Liver (tissue), 3 donors: ENCODE measurements around the gene MDM2.

Experiments used
- CTCF ChIP-seq: fragments of 150-350 bp; IDR thresholded peaks from 2 replicates; pipeline ENCODE4 v1.5.1; 2017; ENCODE audit warnings: improper control_type of control experiment, low read depth, low read length; ENCODE audit not compliant: missing input control
- EGR1 ChIP-seq, 2 donors: IDR thresholded peaks; 2 replicates each; pipeline ENCODE4 v1.6.1; 2016 to 2018; ENCODE audit warnings: antibody characterized with exemption in 2 of 2, low read depth in 2 of 2
- JUND ChIP-seq, 2 donors: IDR thresholded peaks; 2 replicates each; pipeline ENCODE4 v1.6.1; 2016; ENCODE audit warnings: antibody characterized with exemption in 2 of 2
- MAX ChIP-seq: IDR thresholded peaks from 2 replicates; pipeline ENCODE4 v1.6.1; 2016; ENCODE audit warnings: antibody characterized with exemption
- RAD21 ChIP-seq, 2 donors: IDR thresholded peaks; 2 replicates each; pipeline ENCODE4 v1.6.1; 2016; ENCODE audit warnings: antibody characterized with exemption in 2 of 2, mild to moderate bottlenecking in 2 of 2
- REST ChIP-seq: IDR thresholded peaks from 2 replicates; pipeline ENCODE4 v1.6.1; 2016; ENCODE audit warnings: antibody characterized with exemption, mild to moderate bottlenecking
- RXRA ChIP-seq, 2 donors: IDR thresholded peaks; 2 replicates each; pipeline ENCODE4 v1.6.1; 2017 to 2018; ENCODE audit warnings: antibody characterized with exemption in 2 of 2, mild to moderate bottlenecking in 1 of 2
- SP1 ChIP-seq: IDR thresholded peaks from 2 replicates; pipeline ENCODE4 v1.6.1; 2018; ENCODE audit warnings: antibody characterized with exemption, mild to moderate bottlenecking
- TAF1 ChIP-seq: conservative IDR thresholded peaks from 2 replicates; pipeline ENCODE4 v1.6.1; 2016; ENCODE audit warnings: antibody characterized with exemption, mild to moderate bottlenecking
- donor health status: healthy.
- donor health status: healthy.

GRCh38 chr12:68759852-68760251 is 48.1 kb upstream of the MDM2 start:
- TF ChIP-seq CTCF (no peak), JUND (IDR thresholded peaks at IDR 0.05) (no peak), TAF1 (no peak), EGR1 (IDR thresholded peaks at IDR 0.05; ENCODE audit: low read depth in 2 of 2) (no peak), MAX (no peak), REST (no peak), RAD21 (IDR thresholded peaks at IDR 0.05) (no peak), SP1 (no peak), RXRA (IDR thresholded peaks at IDR 0.05) (no peak)
